ENCODE data around the gene ADGRG3. TPM values are rescaled to one million over a fixed set of nuclear protein-coding genes. Genes with fewer than 3 reads are reported as not detected.

The ADGRG3 gene
- total RNA-seq, 1 experiment from 2014 or later, result not detected

- intact Hi-C loops (cut with micrococcal nuclease; ENCODE audit: unreplicated experiment), result no loop called here
- H3F3A ChIP-seq (ENCODE audit: insufficient read depth, low read depth), result peaks cover 22% of the 10 kb centered on the region; the same call in 1 of the 2 replicates
- H3K9me2 ChIP-seq (ENCODE audit: insufficient read depth), result no peaks in the 10 kb centered on the region
- DNase-seq, result no peak
- no peaks in the 10 kb centered on the region; the same call in 1 of the 2 replicates for H3K36me3 ChIP-seq (ENCODE audit: low read depth)
- H4K20me1 ChIP-seq (ENCODE audit: insufficient read depth), result no peaks in the 10 kb centered on the region
- TSS peak; percentile 85 for BruUV-seq (replicated peaks)
- peak overlapping the region; percentile 85 for H3K4me2 ChIP-seq
- peaks cover 18% of the 10 kb centered on the region for H3K4me1 ChIP-seq (replicated peaks; ENCODE audit: insufficient read depth)
- CTCF ChIA-PET, result interaction anchor here (0.6 to 1.0 kb wide), 4 partner anchors 64 to 155 kb away, joined by 3 to 4 read pairs (median 3); no protein-coding TSS in a partner anchor
- H3K4me3 ChIP-seq, result peak overlapping the region; percentile 90
- H3K79me2 ChIP-seq (ENCODE audit: low read depth), result peaks cover 6% of the 10 kb centered on the region; the same call in 1 of the 2 replicates
- peak overlapping the region; percentile 64 for H3K27ac ChIP-seq
- no peak for TF ChIP-seq CTCF (conservative IDR thresholded peaks at IDR 0.05)
- no peak for TF ChIP-seq EZH2 (IDR thresholded peaks at IDR 0.05; ENCODE audit: low read depth)
- H3K9me3 ChIP-seq (ENCODE audit: insufficient read depth, low read depth), result no peaks in the 10 kb centered on the region
- POLR2A ChIA-PET (ENCODE audit: unreplicated experiment), result no interaction called here
- H3K27me3 ChIP-seq (ENCODE audit: insufficient read depth, low read depth), result no peaks in the 10 kb centered on the region
- peak overlapping the region; percentile 91 for H2AFZ ChIP-seq
Measured at GRCh38 chr16:57734308-57734924, 66.3 kb downstream of the ADGRG3 start.

GRCh38 chr16:57734925-57735754, 67.0 kb downstream of the ADGRG3 start:
- Histone ChIP-seq H3F3A (ENCODE audit: insufficient read depth, low read depth) (peaks cover 22% of the 10 kb centered on the region; the same call in 1 of the 2 replicates), H3K27me3 (ENCODE audit: insufficient read depth, low read depth) (no peaks in the 10 kb centered on the region), H4K20me1 (ENCODE audit: insufficient read depth) (no peaks in the 10 kb centered on the region), H3K4me2 (peak overlapping the region; percentile 89), H3K36me3 (ENCODE audit: low read depth) (no peaks in the 10 kb centered on the region; the same call in 1 of the 2 replicates), H3K4me1 (replicated peaks; ENCODE audit: insufficient read depth) (peaks cover 18% of the 10 kb centered on the region), H3K27ac (peak overlapping the region; percentile 64), H3K79me2 (ENCODE audit: low read depth) (peaks cover 6% of the 10 kb centered on the region; the same call in 1 of the 2 replicates), H3K4me3 (peak overlapping the region; percentile 90), H2AFZ (peak overlapping the region; percentile 91), H3K9me3 (ENCODE audit: insufficient read depth, low read depth) (no peaks in the 10 kb centered on the region), H3K9me2 (ENCODE audit: insufficient read depth) (no peaks in the 10 kb centered on the region)
- BruUV-seq (replicated peaks), result no TSS peak
- CTCF ChIA-PET, result interaction anchor here (0.5 to 1.0 kb wide), 6 partner anchors 64 to 265 kb away, joined by 3 to 8 read pairs (median 3); no protein-coding TSS in a partner anchor
- POLR2A ChIA-PET (ENCODE audit: unreplicated experiment), result interaction anchor here (0.5 to 0.6 kb wide), 2 partner anchors 288 to 781 kb away, joined by 3 to 4 read pairs; no protein-coding TSS in a partner anchor
- TF ChIP-seq CTCF (conservative IDR thresholded peaks at IDR 0.05) (no peak), EZH2 (IDR thresholded peaks at IDR 0.05; ENCODE audit: low read depth) (no peak)
- peak; percentile 96 to 100 for DNase-seq
- intact Hi-C loops (cut with micrococcal nuclease; ENCODE audit: unreplicated experiment), result loop anchor here (1.0 to 5.0 kb wide), 4 partner anchors 127 to 266 kb away; partner anchors contain the start of gene USB1

Measured in PC-9 (cell line).